ENCODE measurements around the gene BAAT. TPM values are rescaled to one million over a fixed set of nuclear protein-coding genes. Genes with fewer than 3 reads are reported as not detected.

The BAAT gene
- total and polyA plus RNA-seq, 8 donors, result 0.55 TPM; not detected in 7

- 92 to 98% (median 93%) methylated on average over 3 of the region's 3 CpGs for WGBS, 5 donors
- Histone ChIP-seq H3K9me3 (peaks cover 0 to 3% (median 0%) of the 10 kb centered on the region in 4 donors), H3K36me3 (no peaks in the 10 kb centered on the region), H3K27me3 (no peaks in the 10 kb centered on the region), H3K4me3 (no peak overlapping the region), H3K27ac (no peak overlapping the region), H3K4me1 (no peaks in the 10 kb centered on the region)
- no peak for DNase-seq
- TF ChIP-seq POLR2AphosphoS5 (IDR thresholded peaks at IDR 0.05) (no peak), POLR2A (IDR thresholded peaks at IDR 0.05) (no peak), CTCF (IDR thresholded peaks at IDR 0.05) (no peak), EP300 (IDR thresholded peaks at IDR 0.05) (no peak)
- intact Hi-C loops (cut with DNase I; ENCODE audit: low total_unique reads), result no loop called here
These were observed 17.5 kb downstream of the BAAT start for GRCh38 chr9:101367323-101367722.

- Histone ChIP-seq H3K4me3 (no peak overlapping the region), H3K9me3 (no peaks in the 10 kb centered on the region), H3K4me1 (no peaks in the 10 kb centered on the region), H3K27ac (no peak overlapping the region), H3K36me3 (no peaks in the 10 kb centered on the region), H3K27me3 (no peaks in the 10 kb centered on the region)
- no peak for TF ChIP-seq CTCF (IDR thresholded peaks at IDR 0.05)
- no peak for TF ChIP-seq EP300 (IDR thresholded peaks at IDR 0.05)
- TF ChIP-seq POLR2AphosphoS5 (IDR thresholded peaks at IDR 0.05), result no peak
- no peak for TF ChIP-seq POLR2A (IDR thresholded peaks at IDR 0.05)
- peak in 1 of 2 donors; percentile 9 for DNase-seq
- WGBS, 5 donors, result 32 to 51% (median 37%) methylated on average over 5 of the region's 5 CpGs
- intact Hi-C loops (cut with DNase I; ENCODE audit: low total_unique reads), result no loop called here
These were observed 18.6 kb downstream of the BAAT start for GRCh38 chr9:101366038-101366756.

GRCh38 chr9:101365181-101365580 is 19.6 kb downstream of the BAAT start:
- H3K27ac ChIP-seq, result no peak overlapping the region
- no peaks in the 10 kb centered on the region for H3K9me3 ChIP-seq
- no peaks in the 10 kb centered on the region for H3K27me3 ChIP-seq
- H3K36me3 ChIP-seq, result no peaks in the 10 kb centered on the region
- intact Hi-C loops (cut with DNase I; ENCODE audit: low total_unique reads), result no loop called here
- TF ChIP-seq POLR2A (IDR thresholded peaks at IDR 0.05), result no peak
- no peak for TF ChIP-seq CTCF (IDR thresholded peaks at IDR 0.05)
- no peak for TF ChIP-seq EP300 (IDR thresholded peaks at IDR 0.05)
- TF ChIP-seq POLR2AphosphoS5 (IDR thresholded peaks at IDR 0.05), result no peak
- no peak for DNase-seq
- no peak overlapping the region for H3K4me3 ChIP-seq
- H3K4me1 ChIP-seq, result no peaks in the 10 kb centered on the region

- WGBS, 5 donors, result 76 to 81% (median 81%) methylated on average over 5 of the region's 5 CpGs
- TF ChIP-seq EP300 (IDR thresholded peaks at IDR 0.05) (no peak), POLR2A (IDR thresholded peaks at IDR 0.05) (no peak), POLR2AphosphoS5 (IDR thresholded peaks at IDR 0.05) (no peak), CTCF (IDR thresholded peaks at IDR 0.05) (no peak)
- Histone ChIP-seq H3K36me3 (no peaks in the 10 kb centered on the region), H3K4me1 (no peaks in the 10 kb centered on the region), H3K4me3 (no peak overlapping the region), H3K9me3 (no peaks in the 10 kb centered on the region), H3K27ac (no peak overlapping the region), H3K27me3 (no peaks in the 10 kb centered on the region)
- intact Hi-C loops (cut with DNase I; ENCODE audit: low total_unique reads), result no loop called here
- DNase-seq, result no peak
These were observed 22.4 kb downstream of the BAAT start for GRCh38 chr9:101362450-101362849.
